Measurements from ENCODE around the gene SASH1. TPM values are rescaled to one million over a fixed set of nuclear protein-coding genes. Genes with fewer than 3 reads are reported as not detected.

Gene SASH1
- total RNA-seq, 1 experiment from 2014 or later, result 33.2 TPM

DNA sequence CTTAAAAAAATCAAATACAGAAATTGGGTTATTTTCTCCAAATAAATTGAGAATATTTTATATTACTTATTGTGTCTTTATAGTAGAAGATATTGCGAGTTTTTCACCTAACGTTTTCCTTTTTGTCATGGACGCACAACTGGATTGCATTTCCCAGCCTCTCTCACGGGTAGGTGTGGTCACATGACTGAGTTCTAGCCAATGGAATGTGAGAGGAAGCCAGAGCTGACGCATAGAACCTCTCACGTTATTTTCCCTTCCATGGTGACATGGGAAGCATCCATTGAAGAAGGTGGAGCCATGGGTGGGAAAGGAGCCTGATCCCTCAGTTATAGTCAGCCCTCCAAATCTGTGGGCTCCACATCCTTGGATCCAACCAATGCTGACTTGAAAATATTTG, 248.2 kb downstream of the SASH1 start:
- H3K4me1 ChIP-seq (ENCODE audit: insufficient read depth, low read length), result no peaks in the 10 kb centered on the region

More for the DNA sequence above, 248.2 kb downstream of the SASH1 start:
- Histone ChIP-seq H4K91ac (ENCODE audit: insufficient read length, low read depth, low read length) (no peak overlapping the region), H3K4me2 (ENCODE audit: insufficient read depth, insufficient read length, low read length) (no peak overlapping the region), H2BK5ac (ENCODE audit: insufficient read length, low read length) (no peak overlapping the region), H4K20me1 (ENCODE audit: control insufficient read depth, insufficient read depth, insufficient read length) (no peaks in the 10 kb centered on the region), H3K23ac (ENCODE audit: insufficient read length, low read depth, low read length) (no peak overlapping the region), H2BK15ac (ENCODE audit: low read depth, low read length) (no peak overlapping the region), H2AFZ (ENCODE audit: low read length) (no peak overlapping the region), H3K79me2 (ENCODE audit: insufficient read depth, low read length) (no peaks in the 10 kb centered on the region), H3K18ac (ENCODE audit: insufficient read length, low read depth, low read length) (no peak overlapping the region), H3K79me1 (ENCODE audit: insufficient read depth, low read depth, low read length, poor library complexity, severe bottlenecking) (no peaks in the 10 kb centered on the region), H3K56ac (ENCODE audit: insufficient read length, low read depth, low read length) (no peak overlapping the region), H2BK120ac (ENCODE audit: low read depth, low read length, poor library complexity, severe bottlenecking) (no peak overlapping the region), H2BK12ac (ENCODE audit: insufficient read length, low read depth, low read length) (no peak overlapping the region), H3K4ac (ENCODE audit: low read depth, low read length) (no peak overlapping the region), H2AK5ac (ENCODE audit: insufficient read length, low read length) (no peak overlapping the region), H3K23me2 (ENCODE audit: insufficient read length, low read depth, low read length, poor library complexity, severe bottlenecking) (no peaks in the 10 kb centered on the region), H4K5ac (ENCODE audit: insufficient read length, low read depth, low read length) (no peak overlapping the region), H2BK20ac (ENCODE audit: low read depth, low read length, poor library complexity, severe bottlenecking) (no peak overlapping the region), H3K27me3 (ENCODE audit: insufficient read depth, low read length) (no peaks in the 10 kb centered on the region), H3K14ac (ENCODE audit: insufficient read depth, low read length) (no peak overlapping the region), H4K8ac (replicated peaks; ENCODE audit: insufficient read length, low read depth, low read length) (no peak overlapping the region), H3K27ac (ENCODE audit: insufficient read length, low read depth, low read length) (no peak overlapping the region), H3K9ac (ENCODE audit: extremely low read depth, insufficient read length, low read length) (no peak overlapping the region), H3K9me3 (ENCODE audit: control insufficient read depth, low read depth, low read length) (peaks cover 5% of the 10 kb centered on the region), H3T11ph (ENCODE audit: low read length) (no peak overlapping the region)
- WGBS (ENCODE audit: extremely low coverage, insufficient read length, low lambda C conversion rate), result no CpG with 5 or more reads among the region's 6 CpGs
- H3K36me3 Mint-ChIP-seq (ENCODE audit: insufficient read depth in 1 of 3, low read depth in 3 of 3), result peaks cover 7 to 33% (median 23%) of the 10 kb centered on the region in 3 experiments
- H3K4me3 Mint-ChIP-seq, result no peak overlapping the region
- H3K4me1 Mint-ChIP-seq, result peaks cover 6 to 9% of the 10 kb centered on the region in 2 experiments; a peak in 3 of 4 replicates
- peaks cover 25 to 36% of the 10 kb centered on the region in 2 experiments for H3K9me3 Mint-ChIP-seq
- TF ChIP-seq, protein P1, sequence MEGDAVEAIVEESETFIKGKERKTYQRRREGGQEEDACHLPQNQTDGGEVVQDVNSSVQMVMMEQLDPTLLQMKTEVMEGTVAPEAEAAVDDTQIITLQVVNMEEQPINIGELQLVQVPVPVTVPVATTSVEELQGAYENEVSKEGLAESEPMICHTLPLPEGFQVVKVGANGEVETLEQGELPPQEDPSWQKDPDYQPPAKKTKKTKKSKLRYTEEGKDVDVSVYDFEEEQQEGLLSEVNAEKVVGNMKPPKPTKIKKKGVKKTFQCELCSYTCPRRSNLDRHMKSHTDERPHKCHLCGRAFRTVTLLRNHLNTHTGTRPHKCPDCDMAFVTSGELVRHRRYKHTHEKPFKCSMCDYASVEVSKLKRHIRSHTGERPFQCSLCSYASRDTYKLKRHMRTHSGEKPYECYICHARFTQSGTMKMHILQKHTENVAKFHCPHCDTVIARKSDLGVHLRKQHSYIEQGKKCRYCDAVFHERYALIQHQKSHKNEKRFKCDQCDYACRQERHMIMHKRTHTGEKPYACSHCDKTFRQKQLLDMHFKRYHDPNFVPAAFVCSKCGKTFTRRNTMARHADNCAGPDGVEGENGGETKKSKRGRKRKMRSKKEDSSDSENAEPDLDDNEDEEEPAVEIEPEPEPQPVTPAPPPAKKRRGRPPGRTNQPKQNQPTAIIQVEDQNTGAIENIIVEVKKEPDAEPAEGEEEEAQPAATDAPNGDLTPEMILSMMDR (conservative IDR thresholded peaks at IDR 0.05), result no peak
- H3K27me3 Mint-ChIP-seq (ENCODE audit: low read depth), result no peaks in the 10 kb centered on the region; the same call in none of the 2 replicates
- no peak overlapping the region; a peak in 1 of 7 replicates for H3K27ac Mint-ChIP-seq
- no peak for DNase-seq
